BE2C (cell line): ENCODE measurements around the gene CHST11.

Source experiments
- DNase-seq: peaks from one replicate; pipeline ENCODE4 v3.0.0-alpha.2; 2020
- H3K27me3 ChIP-seq: fragments of 250-450 bp; sonication (Bioruptor Pico); 2 replicates; pipeline ENCODE4 v1.5.1; 2020; ENCODE audit warnings: mild to moderate bottlenecking
- H3K36me3 ChIP-seq: fragments of 250-450 bp; sonication (Bioruptor Pico); 2 replicates; pipeline ENCODE4 v1.5.1; 2020; ENCODE audit warnings: mild to moderate bottlenecking
- H3K4me1 ChIP-seq: fragments of 250-450 bp; sonication (Bioruptor Pico); 2 replicates; pipeline ENCODE4 v1.5.1; 2020
- H3K4me3 ChIP-seq: 2 replicates; pipeline ENCODE4 v1.5.1; 2011; ENCODE audit warnings: low read depth, low read length
- H3K9me3 ChIP-seq: fragments of 250-450 bp; sonication (Bioruptor Pico); 2 replicates; pipeline ENCODE4 v1.5.1; 2020
- CTCF ChIP-seq: IDR thresholded peaks from 2 replicates; pipeline ENCODE4 v1.5.1; 2012; ENCODE audit warnings: mild to moderate bottlenecking, low read depth, low read length

CHST11 gene

DNA sequence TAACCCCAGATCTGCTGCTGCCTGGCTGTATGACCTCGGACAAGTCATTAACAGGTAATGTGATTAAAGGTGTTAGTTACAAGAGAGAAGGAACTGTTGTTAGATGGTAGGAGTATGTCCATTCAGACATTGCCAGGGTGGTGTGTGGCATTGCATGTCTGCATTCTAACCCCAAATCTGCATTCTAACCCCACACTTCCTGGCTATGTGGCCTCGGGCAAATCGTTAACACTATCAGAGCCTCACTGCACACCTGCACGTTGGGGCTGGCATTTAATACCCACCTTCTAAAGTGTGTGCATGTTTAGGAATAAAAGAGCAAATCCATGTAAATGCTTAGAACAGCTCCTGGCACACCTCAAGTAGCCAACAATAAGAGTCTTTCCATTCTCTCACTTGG lies 46.4 kb downstream of the CHST11 start:
- no peaks in the 10 kb centered on the region for H3K27me3 ChIP-seq
- H3K4me1 ChIP-seq: peaks cover 23% of the 10 kb centered on the region
- no peak for TF ChIP-seq CTCF
- no peaks in the 10 kb centered on the region for H3K36me3 ChIP-seq
- no peak for DNase-seq
- H3K9me3 ChIP-seq: no peaks in the 10 kb centered on the region
- no peak overlapping the region for H3K4me3 ChIP-seq

GRCh38 chr12:104504146-104504545 lies 47.4 kb downstream of the CHST11 start:
- TF ChIP-seq CTCF: no peak

GRCh38 chr12:104505095-104505818 lies 48.5 kb downstream of the CHST11 start:
- H3K4me1 ChIP-seq: peaks cover 29% of the 10 kb centered on the region
- no peak overlapping the region for H3K4me3 ChIP-seq
- no peaks in the 10 kb centered on the region for H3K9me3 ChIP-seq
- no peaks in the 10 kb centered on the region for H3K27me3 ChIP-seq
- H3K36me3 ChIP-seq: no peaks in the 10 kb centered on the region
- no peak for TF ChIP-seq CTCF
- DNase-seq: peak; percentile 19

More at GRCh38 chr12:104504146-104504545, 47.4 kb downstream of the CHST11 start:
- H3K36me3 ChIP-seq: no peaks in the 10 kb centered on the region
- peaks cover 23% of the 10 kb centered on the region for H3K4me1 ChIP-seq
- H3K9me3 ChIP-seq: no peaks in the 10 kb centered on the region
- DNase-seq: peak; percentile 75
- H3K4me3 ChIP-seq: no peak overlapping the region
- H3K27me3 ChIP-seq: no peaks in the 10 kb centered on the region

DNA sequence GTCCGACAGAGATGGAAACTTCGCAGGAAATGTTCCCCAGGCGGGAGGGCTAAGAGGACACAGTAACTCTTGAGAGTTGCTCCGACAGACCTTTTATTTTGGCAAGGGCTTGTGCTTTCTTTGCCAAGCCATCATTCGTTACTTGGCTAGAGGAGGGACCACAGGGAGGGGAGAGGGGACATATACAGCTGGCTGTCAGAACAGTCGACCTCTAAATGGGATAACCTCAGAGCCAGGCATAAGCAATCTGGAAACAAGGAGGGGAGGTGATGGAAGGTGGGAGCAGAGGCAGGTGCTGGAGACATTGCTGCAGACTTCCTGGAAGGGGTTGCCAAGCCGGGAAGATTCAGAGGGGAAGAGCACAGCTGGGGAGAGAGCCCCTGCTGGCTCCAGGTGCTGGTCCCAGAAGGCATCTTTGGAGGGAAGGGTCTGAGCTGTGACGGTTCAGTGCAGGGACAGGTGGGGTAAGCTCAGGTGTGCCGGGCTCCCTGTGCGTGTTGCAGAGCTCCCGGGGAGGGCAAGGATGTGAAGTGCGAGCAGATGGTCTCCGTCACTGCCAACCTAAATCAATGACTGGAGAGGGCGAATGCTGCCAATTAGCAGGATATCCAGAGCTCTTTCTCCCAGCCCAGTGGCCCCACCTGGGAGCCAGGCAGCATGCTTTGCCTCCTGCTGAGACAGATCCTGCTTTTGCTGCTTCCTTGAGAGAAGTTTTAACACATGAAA lies 50.1 kb downstream of the CHST11 start:
- no peaks in the 10 kb centered on the region for H3K27me3 ChIP-seq
- DNase-seq: no peak
- H3K4me3 ChIP-seq: no peak overlapping the region
- H3K36me3 ChIP-seq: no peaks in the 10 kb centered on the region
- H3K9me3 ChIP-seq: no peaks in the 10 kb centered on the region
- H3K4me1 ChIP-seq: peaks cover 29% of the 10 kb centered on the region
- no peak for TF ChIP-seq CTCF

DNA sequence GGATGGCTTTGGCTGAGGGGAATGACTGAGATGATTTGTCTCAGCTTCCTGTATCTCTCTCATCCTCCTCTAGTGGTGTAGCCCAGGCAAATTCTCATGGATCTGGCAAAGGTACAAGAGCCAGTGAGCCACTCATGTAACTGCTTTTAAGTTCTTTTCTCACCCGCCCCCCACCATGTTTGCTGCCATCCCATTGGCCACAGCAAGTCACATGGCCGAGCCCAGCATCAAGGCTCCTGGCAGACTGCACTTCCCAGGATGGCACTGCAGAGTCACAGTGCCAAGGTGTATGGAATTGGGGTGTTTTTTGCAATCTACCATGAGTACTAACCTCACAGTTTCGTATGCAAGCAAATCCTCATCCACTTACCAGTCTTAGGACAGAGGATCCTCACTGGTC lies 50.9 kb downstream of the CHST11 start:
- TF ChIP-seq CTCF: no peak
- Histone ChIP-seq H3K27me3 (no peaks in the 10 kb centered on the region), H3K9me3 (no peaks in the 10 kb centered on the region), H3K4me3 (no peak overlapping the region), H3K4me1 (peaks cover 29% of the 10 kb centered on the region), H3K36me3 (no peaks in the 10 kb centered on the region)
- peak; percentile 28 for DNase-seq
